Peyer's patch (tissue), 4 donors: ENCODE results near the gene EVI2B. TPM values are rescaled to one million over a fixed set of nuclear protein-coding genes. Genes with fewer than 3 reads are reported as not detected.

Source experiments
- DNase-seq, 3 donors: peaks; one replicate each; pipeline ENCODE4 v3.0.0-alpha.2; 2017 to 2019
- H3K27ac ChIP-seq, 4 donors: fragments of 200-600 bp; sonication (generic); one replicate each; pipeline ENCODE4 v1.5.1; 2016 to 2019
- H3K27me3 ChIP-seq, 2 donors: fragments of 200-600 bp; sonication (generic); one replicate each; pipeline ENCODE4 v1.5.1; 2019
- H3K36me3 ChIP-seq, 3 donors: fragments of 200-600 bp; sonication (generic); one replicate each; pipeline ENCODE4 v1.5.1; 2016 to 2019
- H3K4me1 ChIP-seq, 4 donors: fragments of 200-600 bp; sonication (generic); one replicate each; pipeline ENCODE4 v1.5.1; 2016 to 2019
- H3K4me3 ChIP-seq, 4 donors: fragments of 200-600 bp; sonication (generic); 1 replicate in 3 of 4; 2 replicates in 1 of 4; pipeline ENCODE4 v1.5.1; 2016 to 2019; ENCODE audit warnings: mild to moderate bottlenecking in 1 of 4
- H3K9me3 ChIP-seq, 4 donors: fragments of 200-600 bp; sonication (generic); one replicate each; pipeline ENCODE4 v1.5.1; 2016 to 2019; ENCODE audit warnings: mild to moderate bottlenecking in 1 of 4
- CTCF ChIP-seq, 6 experiments: fragments of 450-650 bp in 4 of 6; fragments of 200-600 bp in 2 of 6; sonication (generic) in 1 of 6; IDR thresholded peaks; one replicate each; pipeline ENCODE4 v1.5.1; 2017 to 2019; ENCODE audit warnings: antibody characterized with exemption in 6 of 6, mild to moderate bottlenecking in 3 of 6, moderate library complexity in 1 of 6
- POLR2A ChIP-seq, 2 donors: fragments of 450-650 bp; IDR thresholded peaks; one replicate each; pipeline ENCODE4 v1.5.1; 2017; ENCODE audit warnings: antibody characterized with exemption in 2 of 2, mild to moderate bottlenecking in 2 of 2, moderate library complexity in 2 of 2
- total RNA-seq, 4 donors: library from RNA; depleted of rRNA; stranded (reverse); fragments of >200 nt; gene quantifications; one replicate each; pipeline ENCODE4 v1.1.0, GENCODE V29; 2016

Gene EVI2B
- total RNA-seq, 4 donors from 2014 or later, result 5.6 to 70.1 (median 8.7) TPM

- TF ChIP-seq POLR2A (IDR thresholded peaks at IDR 0.05) (no peak), CTCF (IDR thresholded peaks at IDR 0.05) (no peak)
- Histone ChIP-seq H3K36me3 (no peaks in the 10 kb centered on the region), H3K27ac (no peak overlapping the region), H3K4me3 (no peak overlapping the region), H3K27me3 (no peaks in the 10 kb centered on the region), H3K9me3 (no peaks in the 10 kb centered on the region), H3K4me1 (no peaks in the 10 kb centered on the region)
- no peak for DNase-seq
Measured at GRCh38 chr17:31296142-31296541, 17.7 kb downstream of the EVI2B start.

- no peaks in the 10 kb centered on the region for H3K36me3 ChIP-seq
- H3K9me3 ChIP-seq, result no peaks in the 10 kb centered on the region
- no peak overlapping the region for H3K27ac ChIP-seq
- H3K4me3 ChIP-seq, result no peak overlapping the region
- DNase-seq, result no peak
- H3K27me3 ChIP-seq, result no peaks in the 10 kb centered on the region
- TF ChIP-seq POLR2A (IDR thresholded peaks at IDR 0.05) (no peak), CTCF (IDR thresholded peaks at IDR 0.05) (no peak)
- H3K4me1 ChIP-seq, result no peaks in the 10 kb centered on the region
Measured at GRCh38 chr17:31295489-31295871, 18.4 kb downstream of the EVI2B start.

GRCh38 chr17:31294820-31295488 is 18.9 kb downstream of the EVI2B start:
- no peaks in the 10 kb centered on the region for H3K27me3 ChIP-seq
- no peak overlapping the region for H3K27ac ChIP-seq
- no peak for DNase-seq
- no peak overlapping the region for H3K4me3 ChIP-seq
- TF ChIP-seq POLR2A (IDR thresholded peaks at IDR 0.05) (no peak), CTCF (IDR thresholded peaks at IDR 0.05) (no peak)
- no peaks in the 10 kb centered on the region for H3K36me3 ChIP-seq
- H3K9me3 ChIP-seq, result no peaks in the 10 kb centered on the region
- no peaks in the 10 kb centered on the region for H3K4me1 ChIP-seq

GRCh38 chr17:31294231-31294630 is 19.6 kb downstream of the EVI2B start:
- no peak overlapping the region for H3K27ac ChIP-seq
- no peaks in the 10 kb centered on the region for H3K27me3 ChIP-seq
- TF ChIP-seq CTCF (IDR thresholded peaks at IDR 0.05) (no peak), POLR2A (IDR thresholded peaks at IDR 0.05) (no peak)
- no peaks in the 10 kb centered on the region for H3K9me3 ChIP-seq
- H3K36me3 ChIP-seq, result no peaks in the 10 kb centered on the region
- no peak overlapping the region for H3K4me3 ChIP-seq
- DNase-seq, result no peak
- H3K4me1 ChIP-seq, result no peaks in the 10 kb centered on the region

GRCh38 chr17:31293581-31293980 is 20.3 kb downstream of the EVI2B start:
- no peak for DNase-seq
- H3K4me3 ChIP-seq, result no peak overlapping the region
- TF ChIP-seq POLR2A (IDR thresholded peaks at IDR 0.05), result no peak
- no peak for TF ChIP-seq CTCF (IDR thresholded peaks at IDR 0.05)

GRCh38 chr17:31291820-31292219 is 22.0 kb downstream of the EVI2B start:
- Histone ChIP-seq H3K27ac (no peak overlapping the region), H3K4me3 (no peak overlapping the region), H3K9me3 (no peaks in the 10 kb centered on the region), H3K4me1 (no peaks in the 10 kb centered on the region), H3K36me3 (no peaks in the 10 kb centered on the region), H3K27me3 (no peaks in the 10 kb centered on the region)
- DNase-seq, result no peak
- TF ChIP-seq POLR2A (IDR thresholded peaks at IDR 0.05) (no peak), CTCF (IDR thresholded peaks at IDR 0.05) (no peak)

More at GRCh38 chr17:31293581-31293980, 20.3 kb downstream of the EVI2B start:
- H3K4me1 ChIP-seq, result no peaks in the 10 kb centered on the region
- H3K27me3 ChIP-seq, result no peaks in the 10 kb centered on the region
- H3K27ac ChIP-seq, result no peak overlapping the region
- H3K36me3 ChIP-seq, result no peaks in the 10 kb centered on the region
- no peaks in the 10 kb centered on the region for H3K9me3 ChIP-seq
